GM12875 (cell line): ENCODE measurements around the gene ENO3.
"Not testable (repeated sequence)": the region's sequence is repeated elsewhere in the genome, so short reads cannot be mapped to it uniquely, and the experiment has no call there.

Source experiments
- H3K4me3 ChIP-seq: one replicate; pipeline ENCODE4 v1.5.1; 2011; ENCODE audit warnings: low read depth, low read length, control low read depth
- CTCF ChIP-seq: IDR thresholded peaks from 2 replicates; pipeline ENCODE4 v1.5.1; 2011; ENCODE audit warnings: low read depth, mild to moderate bottlenecking, control low read depth, inconsistent platforms, low read length, moderate library complexity, borderline replicate concordance; ENCODE audit not compliant: insufficient read depth

ENO3 gene

GRCh38 chr17:4913994-4914393 lies 36.9 kb upstream of the ENO3 start:
- TF ChIP-seq CTCF, result no peak
- H3K4me3 ChIP-seq, result no peak overlapping the region

- H3K4me3 ChIP-seq, result not testable (repeated sequence)
Measured at GRCh38 chr17:4914551-4914950, 36.4 kb upstream of the ENO3 start.

- TF ChIP-seq CTCF, result no peak
- no peak overlapping the region for H3K4me3 ChIP-seq
Measured at GRCh38 chr17:4919511-4920047, 31.3 kb upstream of the ENO3 start.

- no peak for TF ChIP-seq CTCF
- H3K4me3 ChIP-seq, result no peak overlapping the region
Measured at GRCh38 chr17:4920351-4921048, 30.4 kb upstream of the ENO3 start.

GRCh38 chr17:4921320-4921719 lies 29.6 kb upstream of the ENO3 start:
- H3K4me3 ChIP-seq, result no peak overlapping the region
- no peak for TF ChIP-seq CTCF

- H3K4me3 ChIP-seq, result not testable (repeated sequence)
Measured at GRCh38 chr17:4926577-4927335, 24.2 kb upstream of the ENO3 start.

GRCh38 chr17:4928881-4929280 lies 22.0 kb upstream of the ENO3 start:
- H3K4me3 ChIP-seq, result no peak overlapping the region
- TF ChIP-seq CTCF, result no peak

GRCh38 chr17:4931963-4932362 lies 19.0 kb upstream of the ENO3 start, which contains the start of gene GP1BA:
Gene GP1BA (plus strand): TSS chr17:4932277. CDS start chr17:4932605, 328 bp downstream.
- no peak within 1 kb of the TSS for H3K4me3 ChIP-seq
- no peak for TF ChIP-seq CTCF
